H9 (cell line): Measurements from ENCODE around the gene MGAM2. TPM values are rescaled to one million over a fixed set of nuclear protein-coding genes. Genes with fewer than 3 reads are reported as not detected.

Experiments
- DNase-seq: peaks from one replicate; pipeline ENCODE4 v3.0.0-alpha.2; 2017
- H2AFZ ChIP-seq: one replicate; pipeline ENCODE4 v1.6.1; 2013; ENCODE audit warnings: mild to moderate bottlenecking, low read length, control low read depth, moderate library complexity
- H2AK5ac ChIP-seq: 2 replicates; pipeline ENCODE4 v1.6.1; 2013; ENCODE audit warnings: low read length, control low read depth, mixed read lengths; ENCODE audit not compliant: insufficient read length
- H2BK120ac ChIP-seq: one replicate; pipeline ENCODE4 v1.6.1; 2013; ENCODE audit warnings: low read depth, mild to moderate bottlenecking, low read length, control low read depth, inconsistent platforms; ENCODE audit not compliant: poor library complexity, severe bottlenecking
- H2BK12ac ChIP-seq: 2 replicates; pipeline ENCODE4 v1.6.1; 2013; ENCODE audit warnings: low read length, control low read depth, mixed read lengths, low read depth; ENCODE audit not compliant: insufficient read length
- H2BK15ac ChIP-seq: 2 replicates; pipeline ENCODE4 v1.6.1; 2013; ENCODE audit warnings: low read depth, low read length, control low read depth
- H2BK20ac ChIP-seq: one replicate; pipeline ENCODE4 v1.6.1; 2013; ENCODE audit warnings: low read depth, mild to moderate bottlenecking, low read length, control low read depth, inconsistent platforms; ENCODE audit not compliant: poor library complexity, severe bottlenecking
- H2BK5ac ChIP-seq: 2 replicates; pipeline ENCODE4 v1.6.1; 2013; ENCODE audit warnings: low read length, control low read depth, mixed read lengths; ENCODE audit not compliant: insufficient read length
- H3K14ac ChIP-seq: 2 replicates; pipeline ENCODE4 v1.6.1; 2013; ENCODE audit warnings: low read length, control low read depth; ENCODE audit not compliant: insufficient read depth
- H3K18ac ChIP-seq: 2 replicates; pipeline ENCODE4 v1.6.1; 2013; ENCODE audit warnings: low read depth, mild to moderate bottlenecking, mixed read lengths, low read length, control low read depth; ENCODE audit not compliant: insufficient read length
- H3K23ac ChIP-seq: 2 replicates; pipeline ENCODE4 v1.6.1; 2013; ENCODE audit warnings: low read length, control low read depth, mixed read lengths, low read depth; ENCODE audit not compliant: insufficient read length
- H3K23me2 ChIP-seq: 2 replicates; pipeline ENCODE4 v1.6.1; 2013; ENCODE audit warnings: low read depth, mild to moderate bottlenecking, mixed read lengths, low read length, control low read depth; ENCODE audit not compliant: insufficient read length, poor library complexity, severe bottlenecking
- H3K27ac ChIP-seq: 2 replicates; pipeline ENCODE4 v1.5.1; 2013; ENCODE audit warnings: low read length, control low read depth, mixed read lengths, low read depth; ENCODE audit not compliant: insufficient read length
- H3K27me3 ChIP-seq: 2 replicates; pipeline ENCODE4 v1.6.1; 2013; ENCODE audit warnings: low read length, control low read depth, inconsistent platforms; ENCODE audit not compliant: insufficient read depth
- H3K4ac ChIP-seq: 2 replicates; pipeline ENCODE4 v1.6.1; 2013; ENCODE audit warnings: low read depth, mild to moderate bottlenecking, control low read depth, inconsistent platforms, low read length, moderate library complexity
- H3K4me1 ChIP-seq: 2 replicates; pipeline ENCODE4 v1.6.1; 2013; ENCODE audit warnings: low read length, control low read depth, inconsistent platforms; ENCODE audit not compliant: insufficient read depth
- H3K4me2 ChIP-seq: 2 replicates; pipeline ENCODE4 v1.6.1; 2013; ENCODE audit warnings: low read length, control low read depth, mixed read lengths; ENCODE audit not compliant: insufficient read length, insufficient read depth
- H3K56ac ChIP-seq: 2 replicates; pipeline ENCODE4 v1.6.1; 2013; ENCODE audit warnings: low read depth, mild to moderate bottlenecking, mixed read lengths, low read length, control low read depth; ENCODE audit not compliant: insufficient read length
- H3K79me1 ChIP-seq: 2 replicates; pipeline ENCODE4 v1.6.1; 2013; ENCODE audit warnings: low read depth, mild to moderate bottlenecking, moderate library complexity, low read length, control low read depth, inconsistent platforms; ENCODE audit not compliant: insufficient read depth, poor library complexity, severe bottlenecking
- H3K79me2 ChIP-seq: 2 replicates; pipeline ENCODE4 v1.6.1; 2013; ENCODE audit warnings: low read length, control low read depth, inconsistent platforms; ENCODE audit not compliant: insufficient read depth
- H3K9ac ChIP-seq: 2 replicates; pipeline ENCODE4 v1.6.1; 2013; ENCODE audit warnings: low read length, control low read depth, mixed read lengths; ENCODE audit not compliant: insufficient read length; ENCODE audit errors: extremely low read depth
- H3K9me3 ChIP-seq: one replicate; pipeline ENCODE4 v1.6.1; 2013; ENCODE audit warnings: low read depth, low read length, inconsistent platforms; ENCODE audit not compliant: control insufficient read depth
- H3T11ph ChIP-seq: one replicate; pipeline ENCODE4 v1.6.1; 2013; ENCODE audit warnings: mild to moderate bottlenecking, low read length, control low read depth, inconsistent platforms
- H4K20me1 ChIP-seq: one replicate; pipeline ENCODE4 v1.6.1; 2013; ENCODE audit not compliant: control insufficient read depth, insufficient read length, insufficient read depth
- H4K5ac ChIP-seq: 2 replicates; pipeline ENCODE4 v1.6.1; 2013; ENCODE audit warnings: low read depth, mild to moderate bottlenecking, mixed read lengths, low read length, control low read depth; ENCODE audit not compliant: insufficient read length
- H4K8ac ChIP-seq: replicated peaks from 2 replicates; pipeline ENCODE4 v1.6.1; 2013; ENCODE audit warnings: low read length, control low read depth, mixed read lengths, low read depth; ENCODE audit not compliant: insufficient read length
- H4K91ac ChIP-seq: 2 replicates; pipeline ENCODE4 v1.6.1; 2013; ENCODE audit warnings: low read depth, mild to moderate bottlenecking, moderate library complexity, mixed read lengths, low read length, control low read depth; ENCODE audit not compliant: insufficient read length
- H3K27ac Mint-ChIP-seq, 3 experiments: 2 replicates in 2 of 3; 3 replicates in 1 of 3; pipeline ENCODE4 v1.8.0; 2020 to 2021; ENCODE audit warnings: mixed read lengths in 3 of 3, mild to moderate bottlenecking in 1 of 3, moderate library complexity in 1 of 3
- H3K27me3 Mint-ChIP-seq: 2 replicates; pipeline ENCODE4 v1.8.0; 2021; ENCODE audit warnings: low read depth, mild to moderate bottlenecking, moderate library complexity, mixed read lengths
- H3K36me3 Mint-ChIP-seq, 3 experiments: 2 replicates in 2 of 3; 3 replicates in 1 of 3; pipeline ENCODE4 v1.8.0; 2020 to 2021; ENCODE audit warnings: low read depth in 3 of 3, mixed read lengths in 3 of 3; ENCODE audit not compliant: insufficient read depth in 1 of 3
- H3K4me1 Mint-ChIP-seq, 2 experiments: 2 replicates each; pipeline ENCODE4 v1.8.0; 2020; ENCODE audit warnings: mixed read lengths in 2 of 2
- H3K4me3 Mint-ChIP-seq, 2 experiments: 2 replicates in 1 of 2; 3 replicates in 1 of 2; pipeline ENCODE4 v1.8.0; 2020 to 2021; ENCODE audit warnings: mild to moderate bottlenecking in 2 of 2, mixed read lengths in 2 of 2, moderate library complexity in 1 of 2
- H3K9me3 Mint-ChIP-seq, 2 experiments: 2 replicates in 1 of 2; 3 replicates in 1 of 2; pipeline ENCODE4 v1.8.0; 2020; ENCODE audit warnings: mild to moderate bottlenecking in 2 of 2, mixed read lengths in 2 of 2, moderate library complexity in 1 of 2
- CTCF ChIP-seq: fragments of 200-600 bp; sonication (generic); conservative IDR thresholded peaks from 3 replicates; pipeline ENCODE4 v1.8.0; 2021; ENCODE audit warnings: antibody characterized with exemption, mild to moderate bottlenecking
- WGBS: extraction: QIAGEN DNeasy Blood & Tissue Kit; methylation state at CpG from one replicate; pipeline ENCODE4 v1.1.7; 2013; ENCODE audit warnings: missing lambda C conversion rate, low lambda C conversion rate, mixed read lengths; ENCODE audit not compliant: insufficient read length; ENCODE audit errors: extremely low coverage; 5-methylcytosine and 5-hydroxymethylcytosine counted together
- total RNA-seq: library from RNA; stranded (reverse); gene quantifications from 2 replicates; pipeline ENCODE4 v1.2.1, GENCODE V29; 2021

The MGAM2 gene
- total RNA-seq, 1 experiment from 2014 or later, result not detected

GRCh38 chr7:142161921-142162320 is 50.4 kb downstream of the MGAM2 start:
- Mint-ChIP-seq H3K4me1 (no peaks in the 10 kb centered on the region), H3K9me3 (no peaks in the 10 kb centered on the region; a peak in 1 of 5 replicates), H3K27ac (no peak overlapping the region), H3K27me3 (peaks cover 3% of the 10 kb centered on the region), H3K4me3 (no peak overlapping the region), H3K36me3 (no peaks in the 10 kb centered on the region; a peak in 1 of 7 replicates)
- Histone ChIP-seq H2BK15ac (no peak overlapping the region), H3K56ac (no peak overlapping the region), H3K23ac (no peak overlapping the region), H2BK20ac (no peak overlapping the region), H4K20me1 (no peaks in the 10 kb centered on the region), H3K27me3 (no peaks in the 10 kb centered on the region), H3K23me2 (no peaks in the 10 kb centered on the region), H3K79me2 (no peaks in the 10 kb centered on the region), H3K9me3 (no peaks in the 10 kb centered on the region), H3K14ac (no peak overlapping the region), H4K8ac (no peak overlapping the region), H3K18ac (no peak overlapping the region), H4K5ac (no peak overlapping the region), H3K9ac (no peak overlapping the region), H3K4me2 (no peak overlapping the region), H2AK5ac (no peak overlapping the region), H2AFZ (no peak overlapping the region), H3K79me1 (no peaks in the 10 kb centered on the region), H2BK12ac (no peak overlapping the region), H2BK120ac (no peak overlapping the region), H3K27ac (no peak overlapping the region), H3K4ac (no peak overlapping the region), H2BK5ac (no peak overlapping the region), H4K91ac (no peak overlapping the region), H3K4me1 (no peaks in the 10 kb centered on the region), H3T11ph (no peak overlapping the region)
- TF ChIP-seq CTCF, result no peak
- DNase-seq, result no peak
- no CpG with 5 or more reads among the region's 1 CpG for WGBS
